Activated CD4-positive, alpha-beta memory T cell treated with anti-CD3 and anti-CD28 coated beads for 36 hours (primary cell): ENCODE data around the gene GREB1. TPM values are rescaled to one million over a fixed set of nuclear protein-coding genes. Genes with fewer than 3 reads are reported as not detected.
A peak's percentile ranks its signal among the peaks of the same experiment; 100 is the strongest.
"Not testable (repeated sequence)": the region's sequence is repeated elsewhere in the genome, so short reads cannot be mapped to it uniquely, and the experiment has no call there.

Source experiments
- CTCF ChIA-PET: fragments of 350-600 bp; sonication (Branson Sonifier 250); formaldehyde crosslinking; loops from one replicate; lab custom pipeline; 2021; ENCODE audit warnings: antibody characterized with exemption, inconsistent platforms; lab: Charles Lee
- POLR2A ChIA-PET: fragments of 350-600 bp; sonication (Branson Sonifier 250); formaldehyde crosslinking; loops from one replicate; lab custom pipeline; 2021; ENCODE audit warnings: antibody characterized with exemption; lab: Charles Lee
- DNase-seq: peaks from one replicate; pipeline ENCODE4 v3.0.0-alpha.2; 2020
- H3K27ac Mint-ChIP-seq: one replicate; pipeline ENCODE4 v1.8.0; 2021; ENCODE audit warnings: mixed read lengths
- H3K27me3 Mint-ChIP-seq: one replicate; pipeline ENCODE4 v1.8.0; 2021; ENCODE audit warnings: mixed read lengths
- H3K36me3 Mint-ChIP-seq: one replicate; pipeline ENCODE4 v1.8.0; 2021; ENCODE audit warnings: mixed read lengths
- H3K4me1 Mint-ChIP-seq: one replicate; pipeline ENCODE4 v1.8.0; 2021; ENCODE audit warnings: low read depth, mixed read lengths
- H3K4me3 Mint-ChIP-seq: one replicate; pipeline ENCODE4 v1.8.0; 2021; ENCODE audit warnings: mild to moderate bottlenecking, mixed read lengths
- H3K9me3 Mint-ChIP-seq: one replicate; pipeline ENCODE4 v1.8.0; 2021; ENCODE audit warnings: mixed read lengths
- intact Hi-C: fragments of 100-400 bp; cut with micrococcal nuclease; formaldehyde crosslinking; loops from one replicate; pipeline ENCODE4 v1.15.1; 2023
- total RNA-seq, 2 experiments: library from RNA; stranded (reverse); gene quantifications; one replicate each; pipeline ENCODE4 v1.2.3, GENCODE V29; 2021

GREB1 gene
- total RNA-seq, 2 experiments from 2014 or later: 0.29 to 0.81 TPM

DNA sequence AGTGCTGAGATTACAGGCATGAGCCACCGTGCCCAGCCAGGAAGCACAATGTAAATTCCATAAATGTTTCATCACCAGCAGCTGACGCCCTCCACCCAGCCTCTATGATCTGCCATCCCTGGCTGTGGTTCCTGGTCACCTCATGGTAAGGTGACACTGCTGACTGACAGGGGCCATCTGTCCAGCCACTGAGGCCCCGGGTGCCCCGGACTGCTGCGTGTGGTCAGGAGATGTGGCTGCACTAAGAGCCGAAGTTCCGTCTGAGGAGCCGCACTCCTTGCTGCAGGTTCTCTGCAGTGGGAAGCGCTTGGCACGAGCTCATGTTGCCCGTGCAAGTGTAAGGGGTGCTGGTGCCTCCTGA is 125.2 kb downstream of the GREB1 start:
- DNase-seq: no peak
- no peak overlapping the region for H3K27ac Mint-ChIP-seq
- no peaks in the 10 kb centered on the region for H3K4me1 Mint-ChIP-seq
- H3K36me3 Mint-ChIP-seq: peaks cover 5% of the 10 kb centered on the region
- no peak overlapping the region for H3K4me3 Mint-ChIP-seq
- ChIA-PET POLR2A (no interaction called here), CTCF (no interaction called here)
- intact Hi-C loops: no loop called here
- peaks cover 12% of the 10 kb centered on the region for H3K9me3 Mint-ChIP-seq
- H3K27me3 Mint-ChIP-seq: peaks cover 23% of the 10 kb centered on the region

DNA sequence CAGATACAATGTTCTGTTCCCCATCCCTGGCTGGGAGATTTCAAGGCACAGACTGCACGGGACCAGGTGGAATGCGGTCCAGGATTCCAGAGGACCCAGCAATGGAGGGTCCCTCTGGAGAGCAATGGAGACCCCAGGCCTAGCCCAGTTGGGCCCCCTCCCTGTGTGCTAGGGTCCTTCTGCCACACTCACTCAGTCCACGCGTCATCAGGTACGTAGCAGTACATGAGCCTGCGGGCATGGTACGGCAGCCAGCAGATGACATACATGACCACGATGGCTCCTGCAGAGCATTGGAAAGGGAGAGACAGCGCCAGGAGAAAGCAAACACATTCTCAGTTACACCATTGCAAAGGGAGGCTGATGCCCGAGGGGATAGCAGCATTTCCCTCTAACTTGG is 126.0 kb downstream of the GREB1 start:
- H3K27ac Mint-ChIP-seq: no peak overlapping the region
- intact Hi-C loops: no loop called here
- ChIA-PET CTCF (no interaction called here), POLR2A (no interaction called here)
- H3K4me1 Mint-ChIP-seq: no peaks in the 10 kb centered on the region
- H3K9me3 Mint-ChIP-seq: peaks cover 12% of the 10 kb centered on the region
- no peak overlapping the region for H3K4me3 Mint-ChIP-seq
- no peak for DNase-seq
- H3K36me3 Mint-ChIP-seq: peaks cover 5% of the 10 kb centered on the region
- peaks cover 25% of the 10 kb centered on the region for H3K27me3 Mint-ChIP-seq

DNA sequence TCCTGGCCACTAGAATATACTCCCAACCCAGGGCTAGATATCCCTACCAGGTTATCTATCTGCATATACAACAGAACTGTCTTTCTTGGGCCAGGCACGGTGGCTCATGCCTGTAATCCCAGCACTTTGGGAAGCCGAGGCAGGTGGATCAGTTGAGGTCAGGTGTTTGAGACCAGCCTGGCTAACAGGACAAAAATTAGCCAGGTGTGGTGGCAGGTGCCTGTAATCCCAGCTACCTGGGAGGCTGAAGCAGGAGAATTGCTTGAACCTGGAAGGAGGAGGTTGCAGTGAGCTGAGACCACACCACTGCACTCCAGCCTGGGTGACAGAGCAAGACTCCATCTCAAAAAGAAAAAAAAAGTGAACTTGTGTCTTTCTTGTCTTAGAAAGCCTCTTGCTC is 126.6 kb downstream of the GREB1 start:
- CTCF ChIA-PET, DNase-seq, H3K4me3 Mint-ChIP-seq, H3K36me3 Mint-ChIP-seq, H3K27ac Mint-ChIP-seq, POLR2A ChIA-PET, H3K4me1 Mint-ChIP-seq, intact Hi-C loops: not testable (repeated sequence)
- H3K9me3 Mint-ChIP-seq: peaks cover 12% of the 10 kb centered on the region
- H3K27me3 Mint-ChIP-seq: peaks cover 25% of the 10 kb centered on the region

DNA sequence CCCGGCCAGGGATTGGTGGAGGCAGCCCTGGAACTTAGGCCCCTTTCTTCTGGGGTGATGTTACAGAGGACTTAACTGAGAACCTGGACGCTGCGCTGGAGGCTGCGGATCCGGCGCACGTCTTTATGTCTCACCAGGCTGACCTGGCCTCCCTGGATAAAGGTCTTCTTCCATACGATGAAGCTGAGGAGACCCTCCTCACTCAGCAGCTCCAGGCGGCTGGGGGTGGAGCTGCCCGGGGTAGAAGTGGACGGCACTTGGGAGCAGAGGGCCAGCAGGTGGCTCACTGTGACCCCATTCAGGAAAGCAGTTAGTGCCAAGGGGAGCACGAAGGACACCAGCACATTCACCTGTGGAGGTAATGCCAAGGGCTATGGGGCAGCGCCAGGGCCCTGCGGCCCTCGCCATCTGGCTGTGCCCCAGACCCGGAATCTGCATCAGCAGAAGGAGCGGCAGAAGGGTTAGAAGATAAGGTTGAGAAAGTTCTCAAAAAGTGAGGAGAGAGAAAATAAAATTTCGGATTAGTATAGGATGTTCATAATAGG is 128.1 kb downstream of the GREB1 start:
- H3K27ac Mint-ChIP-seq: no peak overlapping the region
- CTCF ChIA-PET: no interaction called here
- peaks cover 5% of the 10 kb centered on the region for H3K36me3 Mint-ChIP-seq
- peaks cover 12% of the 10 kb centered on the region for H3K9me3 Mint-ChIP-seq
- intact Hi-C loops: no loop called here
- no peaks in the 10 kb centered on the region for H3K4me1 Mint-ChIP-seq
- H3K27me3 Mint-ChIP-seq: peaks cover 25% of the 10 kb centered on the region
- POLR2A ChIA-PET: no interaction called here
- no peak overlapping the region for H3K4me3 Mint-ChIP-seq
- DNase-seq: no peak

DNA sequence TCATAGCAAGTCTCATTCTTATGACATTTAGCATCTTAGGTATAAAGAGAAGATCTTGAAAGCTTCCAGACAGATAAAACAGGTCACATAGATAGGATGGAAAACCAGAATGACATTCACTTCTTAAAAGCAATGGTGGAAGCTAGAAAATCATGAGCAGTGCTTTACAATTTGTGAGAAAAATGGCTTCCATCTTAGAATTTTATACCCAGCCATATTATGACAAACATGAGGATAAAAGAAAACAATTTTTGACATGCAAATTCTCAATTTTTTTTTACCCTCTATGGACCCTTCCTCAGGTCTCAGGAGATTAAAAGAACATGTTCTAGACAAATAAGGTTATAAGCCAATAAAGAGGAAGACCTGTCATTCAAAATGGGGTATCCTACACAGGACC is 129.0 kb downstream of the GREB1 start:
- ChIA-PET CTCF (interaction anchor here (1.0 kb wide), 1 partner anchor 18 kb away, joined by 3 read pairs; no protein-coding TSS in a partner anchor), POLR2A (no interaction called here)
- Mint-ChIP-seq H3K27ac (no peak overlapping the region), H3K9me3 (peaks cover 12% of the 10 kb centered on the region), H3K36me3 (peaks cover 5% of the 10 kb centered on the region), H3K4me1 (no peaks in the 10 kb centered on the region), H3K27me3 (peaks cover 24% of the 10 kb centered on the region), H3K4me3 (no peak overlapping the region)
- intact Hi-C loops: no loop called here
- no peak for DNase-seq

DNA sequence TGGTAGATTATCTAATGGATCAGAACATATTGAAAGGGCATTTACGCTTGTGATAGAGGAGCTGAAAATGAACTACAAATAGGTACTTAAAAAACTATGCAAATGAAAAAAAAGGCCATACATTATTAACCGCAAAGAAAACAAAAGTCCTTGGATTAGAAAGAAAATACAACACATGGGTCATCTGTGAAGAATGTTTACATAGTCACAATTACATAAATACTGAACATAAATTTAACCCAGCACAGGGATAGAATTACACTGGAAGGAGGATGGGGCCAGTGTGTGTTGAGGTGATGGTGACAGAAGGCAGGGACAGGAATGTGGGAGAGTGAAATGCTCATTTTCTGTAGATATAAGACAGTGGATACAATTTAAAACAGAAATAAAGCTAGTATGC is 129.6 kb downstream of the GREB1 start:
- no peaks in the 10 kb centered on the region for H3K4me1 Mint-ChIP-seq
- intact Hi-C loops: no loop called here
- DNase-seq: no peak
- peaks cover 12% of the 10 kb centered on the region for H3K9me3 Mint-ChIP-seq
- ChIA-PET POLR2A (no interaction called here), CTCF (interaction anchor here (1.0 kb wide), 1 partner anchor 17 kb away, joined by 3 read pairs; no protein-coding TSS in a partner anchor)
- peaks cover 5% of the 10 kb centered on the region for H3K36me3 Mint-ChIP-seq
- H3K4me3 Mint-ChIP-seq: no peak overlapping the region
- no peak overlapping the region for H3K27ac Mint-ChIP-seq
- H3K27me3 Mint-ChIP-seq: peaks cover 24% of the 10 kb centered on the region

DNA sequence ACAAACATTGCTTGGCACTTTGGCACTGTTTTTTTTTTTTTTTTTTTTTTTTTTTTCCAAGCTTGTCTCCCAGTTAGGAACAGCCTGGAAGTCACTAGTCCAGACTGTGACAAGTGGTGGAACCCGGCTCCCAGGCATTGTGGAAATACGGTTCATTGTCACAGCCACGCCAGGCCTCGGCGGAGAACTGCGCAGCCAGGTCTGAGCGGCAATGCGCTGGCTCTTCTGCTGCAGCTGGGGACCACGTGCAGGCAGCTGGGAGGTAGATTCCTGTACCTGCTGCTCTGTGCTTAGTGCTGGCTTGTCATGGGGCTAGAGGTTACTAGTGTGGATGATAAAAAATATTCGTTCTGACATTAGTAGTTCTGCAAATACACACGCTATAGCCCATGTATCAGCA is 131.2 kb downstream of the GREB1 start:
- H3K27me3 Mint-ChIP-seq: peaks cover 31% of the 10 kb centered on the region
- peaks cover 5% of the 10 kb centered on the region for H3K36me3 Mint-ChIP-seq
- ChIA-PET POLR2A (no interaction called here), CTCF (no interaction called here)
- peaks cover 12% of the 10 kb centered on the region for H3K9me3 Mint-ChIP-seq
- H3K27ac Mint-ChIP-seq: no peak overlapping the region
- H3K4me1 Mint-ChIP-seq: peaks cover under 1% of the 10 kb centered on the region
- intact Hi-C loops: no loop called here
- no peak for DNase-seq
- no peak overlapping the region for H3K4me3 Mint-ChIP-seq

DNA sequence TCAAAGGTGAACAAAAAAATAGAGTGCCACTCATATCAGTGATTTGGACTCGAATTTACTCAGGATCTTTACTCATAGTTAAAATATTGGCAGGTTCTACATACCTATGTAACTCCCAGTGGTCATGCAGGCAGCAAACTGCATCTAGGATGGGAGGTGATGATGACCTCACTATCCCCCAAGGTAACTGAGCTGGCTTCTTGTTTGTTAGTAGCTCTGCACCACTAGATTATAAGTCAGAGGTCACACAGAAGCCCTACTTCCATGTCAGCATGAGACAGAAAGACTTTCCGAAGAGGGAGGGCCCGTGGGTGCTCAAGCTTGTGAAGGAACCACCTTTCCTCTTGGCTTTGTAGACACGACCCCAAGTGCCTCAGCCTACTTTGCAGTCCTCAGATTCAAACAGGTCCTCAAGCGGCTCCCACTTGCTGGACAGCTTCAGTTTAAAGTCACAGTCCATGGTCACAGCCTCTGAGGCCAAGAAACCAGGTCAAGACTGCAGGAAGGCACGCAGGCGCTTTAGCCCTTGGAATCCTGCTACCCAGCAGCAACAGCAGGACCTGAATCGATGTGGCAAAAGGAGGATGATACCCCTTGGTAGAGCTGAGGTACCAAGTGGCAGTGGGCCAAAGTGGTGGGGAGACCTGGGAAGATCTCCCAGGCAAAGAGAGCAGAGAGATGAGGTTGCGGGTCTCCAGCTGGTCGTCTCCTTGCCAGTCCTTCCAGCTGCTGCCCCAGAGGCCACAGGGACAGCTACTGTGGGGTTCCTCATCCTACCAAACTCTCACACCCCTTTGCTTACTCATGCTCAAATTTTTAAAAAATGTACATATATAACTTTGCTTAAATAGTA is 131.9 kb downstream of the GREB1 start:
- no peak overlapping the region for H3K4me3 Mint-ChIP-seq
- no peak for DNase-seq
- intact Hi-C loops: no loop called here
- H3K9me3 Mint-ChIP-seq: peaks cover 12% of the 10 kb centered on the region
- H3K27me3 Mint-ChIP-seq: peaks cover 37% of the 10 kb centered on the region
- no peak overlapping the region for H3K27ac Mint-ChIP-seq
- CTCF ChIA-PET: interaction anchor here (1.4 kb wide), 1 partner anchor 12 kb away, joined by 3 read pairs; no protein-coding TSS in a partner anchor
- H3K4me1 Mint-ChIP-seq: peaks cover 5% of the 10 kb centered on the region
- H3K36me3 Mint-ChIP-seq: peaks cover 5% of the 10 kb centered on the region
- POLR2A ChIA-PET: no interaction called here

DNA sequence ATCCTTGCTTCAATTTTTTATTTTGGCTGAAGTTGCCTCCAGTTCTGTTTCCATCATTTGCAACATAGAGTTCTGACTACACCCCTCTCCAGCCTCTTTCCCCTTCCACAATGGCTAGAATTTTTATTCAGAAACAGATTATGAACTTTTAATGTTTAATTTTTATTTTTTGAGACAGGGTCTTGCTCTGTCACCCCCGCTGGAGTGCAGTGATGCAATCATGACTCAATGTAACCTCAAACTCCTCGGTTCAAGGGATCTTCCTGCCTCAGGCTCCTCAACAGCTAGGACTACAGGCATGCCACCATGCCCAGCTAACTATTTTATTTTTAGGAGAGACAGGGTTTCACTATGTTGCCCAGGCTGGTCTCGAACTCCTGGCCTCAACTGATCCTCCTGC is 133.3 kb downstream of the GREB1 start:
- H3K9me3 Mint-ChIP-seq: peaks cover 9% of the 10 kb centered on the region
- intact Hi-C loops: no loop called here
- H3K36me3 Mint-ChIP-seq: peaks cover under 1% of the 10 kb centered on the region
- H3K4me3 Mint-ChIP-seq: no peak overlapping the region
- peaks cover 28% of the 10 kb centered on the region for H3K27me3 Mint-ChIP-seq
- H3K27ac Mint-ChIP-seq: no peak overlapping the region
- no peak for DNase-seq
- POLR2A ChIA-PET: no interaction called here
- H3K4me1 Mint-ChIP-seq: peaks cover 5% of the 10 kb centered on the region
- CTCF ChIA-PET: interaction anchor here (1.4 kb wide), 1 partner anchor 10 kb away, joined by 3 read pairs; no protein-coding TSS in a partner anchor

DNA sequence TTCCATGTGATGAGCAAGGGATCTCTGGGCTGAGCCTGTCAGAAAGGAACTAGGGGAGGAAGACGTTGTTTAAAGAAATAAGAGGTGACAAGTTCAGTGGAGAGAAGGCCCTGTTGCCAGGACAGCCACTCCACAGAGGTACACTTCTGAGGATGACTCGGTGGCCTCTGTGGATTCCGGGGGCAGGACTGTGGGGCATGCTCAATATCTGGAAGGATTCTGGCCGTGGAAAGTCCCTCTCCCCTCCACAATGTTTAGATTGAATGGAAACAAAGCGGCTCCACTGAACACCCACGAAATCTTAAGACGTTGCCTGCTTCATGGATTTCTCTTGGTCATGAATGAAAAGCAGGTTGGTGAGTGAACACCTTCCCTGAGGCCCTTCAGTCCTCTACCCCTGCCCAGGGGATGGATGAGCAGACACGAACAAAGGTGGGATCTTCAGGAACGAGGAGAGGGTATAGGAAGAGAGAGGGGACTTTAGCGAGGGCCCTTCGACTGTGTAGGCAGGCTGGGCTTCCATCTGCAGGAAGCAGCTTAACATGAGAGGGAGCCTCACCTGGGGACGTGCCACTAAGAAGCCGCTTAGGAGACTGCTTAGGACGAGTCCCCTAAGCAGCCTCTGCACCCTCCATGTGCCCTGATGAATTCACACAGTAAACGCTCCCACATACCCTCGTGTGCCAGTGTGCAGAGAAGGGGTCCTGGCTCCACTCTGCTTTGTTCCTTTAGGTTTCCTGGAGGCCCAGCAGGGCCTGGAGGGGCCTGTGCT is 134.2 kb downstream of the GREB1 start:
- Mint-ChIP-seq H3K36me3 (no peaks in the 10 kb centered on the region), H3K4me3 (no peak overlapping the region), H3K4me1 (peaks cover 5% of the 10 kb centered on the region), H3K9me3 (peaks cover 4% of the 10 kb centered on the region), H3K27me3 (peaks cover 27% of the 10 kb centered on the region), H3K27ac (no peak overlapping the region)
- ChIA-PET POLR2A (no interaction called here), CTCF (no interaction called here)
- intact Hi-C loops: no loop called here
- no peak for DNase-seq

DNA sequence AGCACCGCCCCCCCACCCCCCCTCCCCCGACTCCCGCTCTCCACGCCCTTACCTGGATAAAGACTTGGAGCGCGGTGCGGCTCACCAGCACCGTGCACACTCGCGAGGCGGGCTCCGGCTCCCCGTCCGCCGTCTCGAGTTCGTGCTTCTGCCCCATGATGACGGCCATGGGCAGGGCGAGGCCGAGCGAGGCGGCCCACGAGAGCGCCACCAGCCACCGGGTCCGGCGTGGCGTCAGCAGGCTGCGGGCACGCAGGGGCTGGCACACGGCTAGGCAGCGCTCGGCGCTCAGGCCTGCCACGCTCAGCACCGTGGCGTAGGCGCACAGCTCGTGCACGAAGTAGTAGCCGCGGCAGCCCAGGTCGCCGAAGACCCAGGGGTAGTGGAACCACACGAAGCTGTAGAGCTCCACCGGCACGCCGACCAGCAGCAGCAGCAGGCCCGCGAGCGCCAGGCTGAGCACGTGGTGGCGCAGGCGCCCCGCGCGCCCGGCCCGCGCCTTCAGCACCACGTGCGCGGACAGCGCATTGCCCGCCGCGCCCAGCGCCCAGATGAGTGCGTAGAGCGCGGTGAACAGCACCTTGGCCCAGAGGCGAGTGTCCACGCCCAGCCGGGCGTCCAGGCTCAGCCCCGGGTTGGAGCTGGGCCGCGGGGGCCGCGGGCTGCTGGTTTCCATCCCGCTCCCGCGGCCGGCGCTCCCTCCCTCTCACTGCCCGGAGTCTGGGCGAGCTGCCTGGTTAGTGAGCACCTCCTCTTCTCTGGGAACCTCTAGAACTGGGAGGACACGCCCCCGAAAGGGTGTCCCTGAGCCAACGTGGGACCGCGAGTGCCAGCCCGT is 135.8 kb downstream of the GREB1 start, which contains the start of gene NTSR2:
Gene NTSR2 (minus strand): TSS at position 742 of the 838 bp plus-strand sequence. CDS start 66 bp downstream, at position 676.
- Mint-ChIP-seq H3K4me3 (no peak within 1 kb of the TSS), H3K27ac (no peak within 1 kb of the TSS), H3K4me1 (peaks cover 5% of the 10 kb centered on the region), H3K9me3 (no peaks in the 10 kb centered on the region), H3K36me3 (no peaks in the 10 kb centered on the region), H3K27me3 (peaks cover 32% of the 10 kb centered on the region)
- ChIA-PET CTCF (interaction anchor here (0.9 to 1.3 kb wide), 2 partner anchors 23 to 31 kb away, joined by 3 read pairs; no protein-coding TSS in a partner anchor), POLR2A (no interaction called here)
- intact Hi-C loops: no loop called here
- peak; percentile 49 for DNase-seq
